ENCODE results near the gene PDPN.

DNA sequence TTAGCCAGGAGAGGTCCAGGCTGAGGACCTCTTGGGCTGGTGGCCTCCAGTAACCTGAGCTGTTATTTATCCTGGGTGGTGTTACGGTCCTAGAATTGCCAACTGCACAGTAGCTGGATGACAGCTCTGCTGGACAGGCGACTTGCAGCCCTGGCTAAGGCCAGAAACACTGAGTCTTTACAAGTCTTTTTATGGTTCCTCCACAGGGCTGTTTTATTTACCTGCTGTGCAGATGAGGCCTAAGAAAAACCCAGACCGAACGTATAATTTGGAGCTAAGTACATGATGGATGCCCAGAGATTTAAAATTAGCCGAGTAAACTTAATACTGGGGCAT is 39.4 kb upstream of the PDPN start:
- no peak for TF ChIP-seq CTCF (IDR thresholded peaks at IDR 0.05; ENCODE audit: insufficient read depth, low read depth, low read length)
- no peak for TF ChIP-seq EZH2 (IDR thresholded peaks at IDR 0.05; ENCODE audit: insufficient read depth, low read length)
